Measurements from ENCODE around the gene GIN1. TPM values are rescaled to one million over a fixed set of nuclear protein-coding genes. Genes with fewer than 3 reads are reported as not detected.

Gene GIN1
- total RNA-seq, 2 experiments from 2014 or later: 3.9 to 5.8 TPM

GRCh38 chr5:103114440-103114839, 5.5 kb downstream of the GIN1 start:
- TF ChIP-seq, protein P1, sequence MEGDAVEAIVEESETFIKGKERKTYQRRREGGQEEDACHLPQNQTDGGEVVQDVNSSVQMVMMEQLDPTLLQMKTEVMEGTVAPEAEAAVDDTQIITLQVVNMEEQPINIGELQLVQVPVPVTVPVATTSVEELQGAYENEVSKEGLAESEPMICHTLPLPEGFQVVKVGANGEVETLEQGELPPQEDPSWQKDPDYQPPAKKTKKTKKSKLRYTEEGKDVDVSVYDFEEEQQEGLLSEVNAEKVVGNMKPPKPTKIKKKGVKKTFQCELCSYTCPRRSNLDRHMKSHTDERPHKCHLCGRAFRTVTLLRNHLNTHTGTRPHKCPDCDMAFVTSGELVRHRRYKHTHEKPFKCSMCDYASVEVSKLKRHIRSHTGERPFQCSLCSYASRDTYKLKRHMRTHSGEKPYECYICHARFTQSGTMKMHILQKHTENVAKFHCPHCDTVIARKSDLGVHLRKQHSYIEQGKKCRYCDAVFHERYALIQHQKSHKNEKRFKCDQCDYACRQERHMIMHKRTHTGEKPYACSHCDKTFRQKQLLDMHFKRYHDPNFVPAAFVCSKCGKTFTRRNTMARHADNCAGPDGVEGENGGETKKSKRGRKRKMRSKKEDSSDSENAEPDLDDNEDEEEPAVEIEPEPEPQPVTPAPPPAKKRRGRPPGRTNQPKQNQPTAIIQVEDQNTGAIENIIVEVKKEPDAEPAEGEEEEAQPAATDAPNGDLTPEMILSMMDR (conservative IDR thresholded peaks at IDR 0.05; ENCODE audit: low read length): no peak
- no peak for TF ChIP-seq EZH2phosphoT487 (IDR thresholded peaks at IDR 0.05; ENCODE audit: borderline replicate concordance, low read depth, low read length)
- no peak overlapping the region for H3K27ac ChIP-seq (ENCODE audit: low read depth, low read length, poor library complexity, severe bottlenecking)
- ChIA-PET POLR2A (no interaction called here), CTCF (ENCODE audit: unreplicated experiment) (no interaction called here)
- H3K4me2 ChIP-seq (ENCODE audit: low read length): no peak overlapping the region
- H3K9me3 ChIP-seq (ENCODE audit: low read length): peaks cover 9% of the 10 kb centered on the region; the same call in 1 of the 2 replicates
- intact Hi-C loops (cut with micrococcal nuclease; ENCODE audit: unreplicated experiment): no loop called here
- peaks cover 8% of the 10 kb centered on the region; the same call in 1 of the 2 replicates for H3K36me3 ChIP-seq (ENCODE audit: insufficient read depth, low read length)
- DNase-seq (ENCODE audit: low spot score): no peak
- no peak overlapping the region for H2AFZ ChIP-seq (ENCODE audit: low read length)
- no peaks in the 10 kb centered on the region for H4K20me1 ChIP-seq (ENCODE audit: insufficient read depth, low read length)
- BruUV-seq (replicated peaks): no TSS peak
- peaks cover 22% of the 10 kb centered on the region for H3K4me1 ChIP-seq (ENCODE audit: insufficient read depth, low read length, poor library complexity, severe bottlenecking)
- H3K79me2 ChIP-seq (ENCODE audit: insufficient read depth, low read depth, low read length): peaks cover 43% of the 10 kb centered on the region
- H3K9me2 ChIP-seq (ENCODE audit: insufficient read depth, low read length): no peaks in the 10 kb centered on the region
- no peak overlapping the region for H3K4me3 ChIP-seq (ENCODE audit: low read depth, low read length, poor library complexity, severe bottlenecking)

GRCh38 chr5:103112910-103113309, 7.0 kb downstream of the GIN1 start:
- intact Hi-C loops (cut with micrococcal nuclease; ENCODE audit: unreplicated experiment): no loop called here
- CTCF ChIA-PET (ENCODE audit: unreplicated experiment): no interaction called here
- Histone ChIP-seq H3K36me3 (ENCODE audit: insufficient read depth, low read length) (peaks cover 13% of the 10 kb centered on the region; the same call in 1 of the 2 replicates), H3K4me3 (ENCODE audit: low read depth, low read length, poor library complexity, severe bottlenecking) (no peak overlapping the region), H4K20me1 (ENCODE audit: insufficient read depth, low read length) (no peaks in the 10 kb centered on the region), H2AFZ (ENCODE audit: low read length) (no peak overlapping the region), H3K9me2 (ENCODE audit: insufficient read depth, low read length) (no peaks in the 10 kb centered on the region), H3K9me3 (ENCODE audit: low read length) (peaks cover 9% of the 10 kb centered on the region; the same call in 1 of the 2 replicates), H3K79me2 (ENCODE audit: insufficient read depth, low read depth, low read length) (peaks cover 29% of the 10 kb centered on the region), H3K4me1 (ENCODE audit: insufficient read depth, low read length, poor library complexity, severe bottlenecking) (peaks cover 15% of the 10 kb centered on the region), H3K27ac (ENCODE audit: low read depth, low read length, poor library complexity, severe bottlenecking) (no peak overlapping the region), H3K4me2 (ENCODE audit: low read length) (no peak overlapping the region)
- no TSS peak for BruUV-seq (replicated peaks)
- no peak for DNase-seq (ENCODE audit: low spot score)
- TF ChIP-seq, protein P1 (conservative IDR thresholded peaks at IDR 0.05; ENCODE audit: low read length): no peak
- no peak for TF ChIP-seq EZH2phosphoT487 (IDR thresholded peaks at IDR 0.05; ENCODE audit: borderline replicate concordance, low read depth, low read length)
- POLR2A ChIA-PET: interaction anchor here (0.7 to 3.2 kb wide), 3 partner anchors 8 to 477 kb away, joined by 3 to 8 read pairs (median 7); partner anchors contain the start of genes GIN1 and PPIP5K2

GRCh38 chr5:103111468-103111867, 8.5 kb downstream of the GIN1 start:
- BruUV-seq (replicated peaks): no TSS peak
- TF ChIP-seq EZH2phosphoT487 (IDR thresholded peaks at IDR 0.05; ENCODE audit: borderline replicate concordance, low read depth, low read length): no peak
- TF ChIP-seq, protein P1 (conservative IDR thresholded peaks at IDR 0.05; ENCODE audit: low read length): no peak
- Histone ChIP-seq H2AFZ (ENCODE audit: low read length) (peak overlapping the region; percentile 63), H3K9me2 (ENCODE audit: insufficient read depth, low read length) (no peaks in the 10 kb centered on the region), H3K4me3 (ENCODE audit: low read depth, low read length, poor library complexity, severe bottlenecking) (no peak overlapping the region), H4K20me1 (ENCODE audit: insufficient read depth, low read length) (no peaks in the 10 kb centered on the region), H3K4me2 (ENCODE audit: low read length) (peak overlapping the region; percentile 26; the same call in 1 of the 2 replicates), H3K27ac (ENCODE audit: low read depth, low read length, poor library complexity, severe bottlenecking) (no peak overlapping the region), H3K4me1 (ENCODE audit: insufficient read depth, low read length, poor library complexity, severe bottlenecking) (peaks cover 9% of the 10 kb centered on the region), H3K9me3 (ENCODE audit: low read length) (peaks cover 9% of the 10 kb centered on the region; the same call in 1 of the 2 replicates), H3K36me3 (ENCODE audit: insufficient read depth, low read length) (peaks cover 13% of the 10 kb centered on the region; the same call in 1 of the 2 replicates), H3K79me2 (ENCODE audit: insufficient read depth, low read depth, low read length) (peaks cover 15% of the 10 kb centered on the region; the same call in 1 of the 2 replicates)
- intact Hi-C loops (cut with micrococcal nuclease; ENCODE audit: unreplicated experiment): no loop called here
- ChIA-PET CTCF (ENCODE audit: unreplicated experiment) (no interaction called here), POLR2A (interaction anchor here (1.7 to 3.2 kb wide), 2 partner anchors 9 to 12 kb away, joined by 7 to 8 read pairs; partner anchors contain the start of genes GIN1 and PPIP5K2)
- DNase-seq (ENCODE audit: low spot score): peak; percentile 44

All from OCI-LY7 (cell line).